GM20000 (cell line): ENCODE measurements around the gene DNAH10.

ENCODE experiments used
- DNase-seq: peaks from one replicate; pipeline ENCODE4 v3.0.0; 2012; ENCODE audit warnings: low spot score
- TF ChIP-seq, protein P1 (sequence below): IDR thresholded peaks from 2 replicates; pipeline ENCODE4 v1.5.1; 2012; ENCODE audit warnings: mild to moderate bottlenecking, control low read depth; ENCODE audit errors: extremely low read depth, missing control alignments

Gene DNAH10

GRCh38 chr12:123757561-123757960 lies 4.5 kb upstream of the DNAH10 start:
- TF ChIP-seq, protein P1, sequence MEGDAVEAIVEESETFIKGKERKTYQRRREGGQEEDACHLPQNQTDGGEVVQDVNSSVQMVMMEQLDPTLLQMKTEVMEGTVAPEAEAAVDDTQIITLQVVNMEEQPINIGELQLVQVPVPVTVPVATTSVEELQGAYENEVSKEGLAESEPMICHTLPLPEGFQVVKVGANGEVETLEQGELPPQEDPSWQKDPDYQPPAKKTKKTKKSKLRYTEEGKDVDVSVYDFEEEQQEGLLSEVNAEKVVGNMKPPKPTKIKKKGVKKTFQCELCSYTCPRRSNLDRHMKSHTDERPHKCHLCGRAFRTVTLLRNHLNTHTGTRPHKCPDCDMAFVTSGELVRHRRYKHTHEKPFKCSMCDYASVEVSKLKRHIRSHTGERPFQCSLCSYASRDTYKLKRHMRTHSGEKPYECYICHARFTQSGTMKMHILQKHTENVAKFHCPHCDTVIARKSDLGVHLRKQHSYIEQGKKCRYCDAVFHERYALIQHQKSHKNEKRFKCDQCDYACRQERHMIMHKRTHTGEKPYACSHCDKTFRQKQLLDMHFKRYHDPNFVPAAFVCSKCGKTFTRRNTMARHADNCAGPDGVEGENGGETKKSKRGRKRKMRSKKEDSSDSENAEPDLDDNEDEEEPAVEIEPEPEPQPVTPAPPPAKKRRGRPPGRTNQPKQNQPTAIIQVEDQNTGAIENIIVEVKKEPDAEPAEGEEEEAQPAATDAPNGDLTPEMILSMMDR, result no peak
- DNase-seq, result no peak

DNA sequence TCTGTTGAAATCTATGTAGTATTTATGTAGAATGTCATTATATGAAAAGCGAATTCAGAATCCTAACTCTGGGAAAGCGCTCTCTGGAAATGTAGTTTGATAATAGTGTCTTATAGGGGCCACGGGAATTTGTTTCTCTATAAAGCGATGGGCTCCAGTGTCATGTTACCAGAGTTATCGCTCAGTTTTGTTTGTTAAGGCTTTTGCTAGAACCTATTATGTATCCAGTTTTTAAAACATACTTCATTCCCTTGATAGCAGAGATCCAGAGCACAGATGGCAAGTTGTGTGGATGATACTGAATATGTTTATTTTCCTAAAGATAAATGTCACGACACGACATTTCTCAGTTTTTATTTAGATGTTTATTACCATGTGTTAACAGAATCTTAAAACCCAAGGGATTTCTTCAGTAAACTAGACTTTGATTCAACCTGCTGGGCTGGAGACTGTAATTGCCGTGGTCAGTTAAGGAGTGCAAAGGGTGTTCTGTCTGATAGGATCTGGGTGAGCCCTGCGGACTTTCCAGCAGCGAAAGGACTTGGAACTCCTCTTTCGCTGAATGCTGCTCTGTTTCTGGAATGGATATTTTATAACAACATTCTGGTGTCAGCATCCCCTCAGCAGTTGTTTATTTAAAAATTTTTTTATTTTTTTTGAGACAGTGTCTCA lies 1.7 kb upstream of the DNAH10 start:
- TF ChIP-seq, protein P1, result no peak
- DNase-seq, result no peak

DNA sequence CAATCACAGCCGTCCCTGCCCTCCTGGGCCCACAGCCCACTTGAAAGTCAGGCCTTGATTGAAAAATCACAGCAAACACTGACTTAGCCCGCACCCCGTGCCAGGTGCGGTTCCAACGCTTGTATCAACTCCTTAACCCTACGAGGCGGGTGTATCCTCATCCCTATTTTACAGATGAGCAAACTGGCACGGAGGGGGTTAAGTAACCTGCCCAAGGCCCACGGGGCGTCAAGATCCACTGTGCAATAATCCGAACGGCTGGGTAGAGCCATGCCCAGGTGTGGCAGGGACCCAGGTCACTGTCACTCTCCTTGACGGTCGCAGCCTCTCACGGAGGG lies 583 bp downstream of the DNAH10 start:
- TF ChIP-seq, protein P1, result no peak
- DNase-seq, result no peak

- TF ChIP-seq, protein P1, result no peak
- no peak for DNase-seq
These were observed 992 bp downstream of the DNAH10 start for GRCh38 chr12:123763093-123763492.

DNA sequence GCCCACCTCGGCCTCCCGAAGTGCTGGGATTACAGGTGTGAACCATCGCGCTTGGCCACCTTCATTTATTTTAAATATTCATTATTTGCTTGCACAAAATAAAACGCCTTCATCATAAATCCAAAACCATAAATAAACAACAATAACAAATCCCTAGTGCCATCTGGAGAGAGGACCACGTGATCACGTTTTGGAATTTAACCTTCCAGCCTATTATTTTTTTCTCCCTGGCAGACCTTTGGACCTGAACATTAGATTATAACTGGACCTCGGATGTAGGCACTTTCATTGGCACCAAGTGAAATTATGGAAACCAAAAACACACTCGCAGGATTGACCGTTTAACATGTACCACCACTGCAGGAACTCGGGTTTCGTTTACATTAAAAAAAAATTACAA lies 2.0 kb downstream of the DNAH10 start:
- TF ChIP-seq, protein P1, result no peak
- no peak for DNase-seq

- TF ChIP-seq, protein P1, result no peak
These were observed 3.5 kb downstream of the DNAH10 start for GRCh38 chr12:123765504-123766035.

DNA sequence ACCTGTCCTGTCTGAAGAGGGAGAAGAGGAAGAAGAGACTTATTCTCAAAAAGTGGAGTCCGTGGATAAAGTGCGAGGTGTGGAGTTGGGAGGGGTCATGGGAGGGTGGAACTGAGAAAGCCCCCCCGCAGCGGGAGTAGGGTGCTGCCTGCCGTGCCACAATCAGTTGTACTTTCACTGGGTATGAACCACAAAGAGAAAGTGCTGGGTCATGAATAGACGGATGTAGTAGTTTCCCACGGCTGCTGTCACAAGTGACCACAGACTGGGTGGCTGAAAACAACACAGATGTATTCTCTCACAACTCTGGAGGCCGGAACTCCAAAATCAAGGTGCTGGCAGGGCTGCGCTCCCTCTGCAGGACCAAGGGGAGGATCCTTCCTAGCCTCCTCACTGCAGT lies 5.5 kb downstream of the DNAH10 start:
- peak; percentile 56 for DNase-seq
- TF ChIP-seq, protein P1, result no peak

More at GRCh38 chr12:123765504-123766035, 3.5 kb downstream of the DNAH10 start:
- DNase-seq, result no peak
